Adrenal gland (tissue), 5 donors: ENCODE measurements around the gene MICAL3.

ENCODE experiments used
- CTCF ChIP-seq, 6 experiments: fragments of 450-650 bp in 4 of 6; fragments of 200-600 bp in 2 of 6; sonication (generic) in 1 of 6; IDR thresholded peaks; 1 replicate in 5 of 6; 2 replicates in 1 of 6; pipeline versions ENCODE4 v1.5.1 to v1.8.0; 2016 to 2021; ENCODE audit warnings: antibody characterized with exemption in 6 of 6, mild to moderate bottlenecking in 2 of 6, moderate library complexity in 1 of 6
- POLR2A ChIP-seq, 2 donors: fragments of 450-650 bp; IDR thresholded peaks; one replicate each; pipeline ENCODE4 v1.6.1; 2017; ENCODE audit warnings: antibody characterized with exemption in 2 of 2, mild to moderate bottlenecking in 2 of 2, moderate library complexity in 1 of 2
- donor health status: DM: no; HTN: no; CAD: no.

- TF ChIP-seq POLR2A (IDR thresholded peaks at IDR 0.05) (no peak), CTCF (IDR thresholded peaks at IDR 0.05) (no peak)
Measured at GRCh38 chr22:17915676-17916075, 108.7 kb downstream of the MICAL3 start.
